A549 (cell line): ENCODE results near the gene ASAP2. TPM values are rescaled to one million over a fixed set of nuclear protein-coding genes. Genes with fewer than 3 reads are reported as not detected.

Experiments
- ATAC-seq, 2 experiments: fragments of 200-7000 bp in 1 of 2; fragments of >200 bp in 1 of 2; cut with Nextera tagmentation in 1 of 2; cut with Tn5 transposase in 1 of 2; 3 replicates each; pipeline versions ENCODE4 v1.8.0 to v1.9.1; 2018 to 2020; ENCODE audit warnings: mild to moderate bottlenecking in 1 of 2, moderate library complexity in 1 of 2
- CTCF ChIA-PET: fragments of 300-600 bp; sonication (Branson Sonifier 250); formaldehyde crosslinking; extraction: SDS; loops from one replicate; lab custom pipeline; 2021; ENCODE audit warnings: antibody characterized with exemption, inconsistent platforms; lab: Yijun Ruan, JAX
- POLR2A ChIA-PET: fragments of 350-600 bp; formaldehyde crosslinking; extraction: SDS; loops from one replicate; lab custom pipeline; 2021; ENCODE audit warnings: antibody characterized with exemption, inconsistent platforms; lab: Yijun Ruan, JAX
- DNase-seq, 2 experiments: peaks; one replicate each; pipeline versions ENCODE4 v3.0.0 to v3.0.0-alpha.2; 2011 to 2016; ENCODE audit warnings: low read depth in 1 of 2, low spot score in 1 of 2
- FAIRE-seq: peaks from 2 replicates; lab custom pipeline; 2011; peaks lifted over from hg19 to GRCh38; lab: Jason Lieb, UNC
- H3K27ac ChIP-seq, 2 experiments: fragments of >200 bp; sonication (Bioruptor Twin); formaldehyde crosslinking; 3 replicates each; pipeline ENCODE4 v1.5.1; 2016 to 2017
- H3K4me1 ChIP-seq: fragments of >200 bp; sonication (Bioruptor Twin); formaldehyde crosslinking; 3 replicates; pipeline ENCODE4 v1.6.1; 2016
- H3K4me2 ChIP-seq: fragments of >200 bp; sonication (Bioruptor Twin); formaldehyde crosslinking; 3 replicates; pipeline ENCODE4 v1.6.1; 2016
- H3K4me3 ChIP-seq: fragments of >200 bp; sonication (Bioruptor Twin); formaldehyde crosslinking; 3 replicates; pipeline ENCODE4 v1.5.1; 2016
- H3K9me3 ChIP-seq: fragments of >200 bp; sonication (Bioruptor Twin); formaldehyde crosslinking; 3 replicates; pipeline ENCODE4 v1.6.1; 2016
- CBX8 ChIP-seq: fragments of 200-600 bp; sonication (generic); IDR thresholded peaks from 2 replicates; pipeline ENCODE4 v1.6.1; 2016
- CEBPB ChIP-seq, 2 experiments: fragments of >200 bp in 1 of 2; sonication (Bioruptor Twin) in 1 of 2; formaldehyde crosslinking in 1 of 2; IDR thresholded peaks; 2 replicates each; pipeline ENCODE4 v1.6.1; 2012 to 2016
- EP300 ChIP-seq, 2 experiments: fragments of >200 bp; sonication (Bioruptor Twin); formaldehyde crosslinking; IDR thresholded peaks; 2 replicates in 1 of 2; 3 replicates in 1 of 2; pipeline ENCODE4 v1.6.1; 2016 to 2017
- HEYL ChIP-seq: fragments of 250-450 bp; sonication (Bioruptor Pico); IDR thresholded peaks from 2 replicates; pipeline ENCODE4 v1.8.0; 2021; ENCODE audit warnings: mild to moderate bottlenecking, moderate library complexity
- HOXB13 ChIP-seq: fragments of 250-450 bp; sonication (Bioruptor Pico); IDR thresholded peaks from 2 replicates; pipeline ENCODE4 v1.5.0; 2020; ENCODE audit warnings: low read depth, mild to moderate bottlenecking, moderate library complexity
- HOXB5 ChIP-seq: fragments of 250-450 bp; sonication (Bioruptor Pico); IDR thresholded peaks from 2 replicates; pipeline ENCODE4 v1.5.0; 2020; ENCODE audit warnings: mild to moderate bottlenecking, moderate library complexity
- KDM5A ChIP-seq: fragments of 200-600 bp; sonication (generic); IDR thresholded peaks from 2 replicates; pipeline ENCODE4 v1.6.1; 2016; ENCODE audit warnings: antibody characterized with exemption, mild to moderate bottlenecking
- MAFK ChIP-seq: fragments of 450-650 bp; IDR thresholded peaks from 2 replicates; pipeline ENCODE4 v1.6.1; 2014; ENCODE audit not compliant: partially characterized antibody
- MYC ChIP-seq: IDR thresholded peaks from 2 replicates; pipeline ENCODE4 v1.6.1; 2012; ENCODE audit warnings: mild to moderate bottlenecking, inconsistent platforms, low read length, improper control_type of control experiment, borderline replicate concordance
- NR3C1 ChIP-seq: fragments of >200 bp; sonication (Bioruptor Twin); formaldehyde crosslinking; IDR thresholded peaks from 3 replicates; pipeline ENCODE4 v1.6.1; 2017
- PHF8 ChIP-seq: fragments of 200-600 bp; sonication (generic); IDR thresholded peaks from 2 replicates; pipeline ENCODE4 v1.6.1; 2016; ENCODE audit warnings: low read depth, mild to moderate bottlenecking, antibody characterized with exemption, moderate library complexity, borderline replicate concordance
- POLR2A ChIP-seq: IDR thresholded peaks from 2 replicates; pipeline ENCODE4 v1.6.1; 2012; ENCODE audit warnings: mild to moderate bottlenecking, low read length
- POLR2AphosphoS2 ChIP-seq: conservative IDR thresholded peaks from 2 replicates; pipeline ENCODE4 v1.6.1; 2012; ENCODE audit warnings: low read length, improper control_type of control experiment, inconsistent platforms
- RARB ChIP-seq: fragments of 250-450 bp; sonication (Bioruptor Pico); IDR thresholded peaks from 2 replicates; pipeline ENCODE4 v1.8.0; 2021; ENCODE audit warnings: mild to moderate bottlenecking, moderate library complexity
- RFX5 ChIP-seq: fragments of 450-650 bp; IDR thresholded peaks from 2 replicates; pipeline ENCODE4 v1.7.1; 2014; ENCODE audit warnings: antibody characterized with exemption, mild to moderate bottlenecking, moderate library complexity
- SMC3 ChIP-seq: fragments of >200 bp; sonication (Bioruptor Twin); formaldehyde crosslinking; IDR thresholded peaks from 3 replicates; pipeline ENCODE4 v1.6.1; 2018; ENCODE audit warnings: inconsistent platforms
- SREBF2 ChIP-seq: fragments of 450-650 bp; IDR thresholded peaks from 2 replicates; pipeline ENCODE4 v1.6.1; 2014; ENCODE audit warnings: mild to moderate bottlenecking, moderate library complexity
- ZC3H11A ChIP-seq: fragments of 450-650 bp; IDR thresholded peaks from 2 replicates; pipeline ENCODE4 v1.6.1; 2014; ENCODE audit warnings: antibody characterized with exemption, mild to moderate bottlenecking
- ZFP36 ChIP-seq: fragments of 450-650 bp; IDR thresholded peaks from 2 replicates; pipeline ENCODE4 v1.6.1; 2014; ENCODE audit warnings: borderline replicate concordance; ENCODE audit not compliant: partially characterized antibody
- ZNF302 ChIP-seq: fragments of 250-450 bp; sonication (Bioruptor Pico); IDR thresholded peaks from 2 replicates; pipeline ENCODE4 v1.9.0; 2021; ENCODE audit warnings: inconsistent platforms, mild to moderate bottlenecking, moderate library complexity
- WGBS: methylation state at CpG from one replicate; pipeline ENCODE4 v1.1.6; 2017; ENCODE audit errors: missing lambda C conversion rate; 5-methylcytosine and 5-hydroxymethylcytosine counted together
- polyA plus RNA-seq, 4 experiments: library from polyadenylated mRNA; depleted of rRNA in 3 of 4; stranded (reverse); fragments of >200 nt; fragmentation: RNase III in 1 of 4; extraction: RNeasy Plus Mini Kit Qiagen cat#74134 plus additional on column Dnase treatment in 1 of 4; gene quantifications; 2 replicates in 3 of 4; 3 replicates in 1 of 4; pipeline ENCODE4 v1.2.3, GENCODE V29; 2011 to 2017
- TF ChIP-seq, protein P1 (sequence below): fragments of 250-450 bp; sonication (Bioruptor Pico); IDR thresholded peaks from 2 replicates; pipeline ENCODE4 v1.5.0; 2021; ENCODE audit warnings: mild to moderate bottlenecking, moderate library complexity, borderline replicate concordance
- TF ChIP-seq, protein P2 (sequence below): fragments of 200-600 bp; sonication (generic); IDR thresholded peaks from 2 replicates; pipeline ENCODE4 v1.6.1; 2016; ENCODE audit warnings: antibody characterized with exemption, mild to moderate bottlenecking, moderate library complexity
- TF ChIP-seq, protein P3 (sequence below): fragments of >200 bp; sonication (Bioruptor Twin); formaldehyde crosslinking; IDR thresholded peaks from 2 replicates; pipeline ENCODE4 v1.6.1; 2016

The ASAP2 gene
- polyA plus RNA-seq, 2 of the 4 experiments (the other 2 are of a cell fraction): 17.8 to 27.9 TPM

DNA sequence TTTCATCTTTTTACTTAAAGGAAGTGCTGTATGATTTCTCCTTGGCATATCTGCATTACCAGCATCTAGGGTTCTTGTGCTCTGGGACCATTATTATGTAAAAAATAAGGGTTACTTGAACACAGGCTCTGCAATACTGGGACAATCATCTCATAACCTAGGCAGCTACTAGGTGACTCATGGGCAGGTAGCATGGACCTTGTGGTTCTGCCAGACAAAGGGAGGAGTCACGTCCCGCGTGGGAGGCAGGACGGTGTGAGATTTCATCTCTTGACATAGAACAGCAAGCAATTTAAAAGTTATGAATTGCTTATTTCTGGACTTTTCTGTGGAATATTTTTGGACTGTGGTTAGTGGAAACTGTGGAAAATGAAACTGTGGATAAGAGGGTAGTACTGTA is 34.1 kb downstream of the ASAP2 start:
- H3K4me2 ChIP-seq: no peak overlapping the region
- 93% methylated on average over 4 of the region's 4 CpGs for WGBS
- DNase-seq: no peak
- H3K4me3 ChIP-seq: no peak overlapping the region
- no peaks in the 10 kb centered on the region for H3K9me3 ChIP-seq
- FAIRE-seq: no peak
- TF ChIP-seq NR3C1 (no peak), RFX5 (no peak), CBX8 (no peak), HOXB13 (no peak), ZNF302 (CRISPR knock-in tag) (no peak), SREBF2 (no peak), POLR2AphosphoS2 (no peak), ZC3H11A (no peak), HEYL (CRISPR knock-in tag) (no peak), EP300 (IDR thresholded peaks at IDR 0.05) (no peak), KDM5A (no peak), ZFP36 (no peak), HOXB5 (no peak)
- TF ChIP-seq, protein P1, sequence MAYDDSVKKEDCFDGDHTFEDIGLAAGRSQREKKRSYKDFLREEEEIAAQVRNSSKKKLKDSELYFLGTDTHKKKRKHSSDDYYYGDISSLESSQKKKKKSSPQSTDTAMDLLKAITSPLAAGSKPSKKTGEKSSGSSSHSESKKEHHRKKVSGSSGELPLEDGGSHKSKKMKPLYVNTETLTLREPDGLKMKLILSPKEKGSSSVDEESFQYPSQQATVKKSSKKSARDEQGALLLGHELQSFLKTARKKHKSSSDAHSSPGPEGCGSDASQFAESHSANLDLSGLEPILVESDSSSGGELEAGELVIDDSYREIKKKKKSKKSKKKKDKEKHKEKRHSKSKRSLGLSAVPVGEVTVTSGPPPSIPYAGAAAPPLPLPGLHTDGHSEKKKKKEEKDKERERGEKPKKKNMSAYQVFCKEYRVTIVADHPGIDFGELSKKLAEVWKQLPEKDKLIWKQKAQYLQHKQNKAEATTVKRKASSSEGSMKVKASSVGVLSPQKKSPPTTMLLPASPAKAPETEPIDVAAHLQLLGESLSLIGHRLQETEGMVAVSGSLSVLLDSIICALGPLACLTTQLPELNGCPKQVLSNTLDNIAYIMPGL (CRISPR knock-in tag): no peak
- no peak for ATAC-seq
- CTCF ChIA-PET: interaction anchor here (1.2 to 2.6 kb wide), 4 partner anchors 8 to 18 kb away, joined by 4 to 8 read pairs (median 5); no protein-coding TSS in a partner anchor
- no peak overlapping the region for H3K27ac ChIP-seq
- peaks cover 35% of the 10 kb centered on the region for H3K4me1 ChIP-seq
- POLR2A ChIA-PET: no interaction called here

DNA sequence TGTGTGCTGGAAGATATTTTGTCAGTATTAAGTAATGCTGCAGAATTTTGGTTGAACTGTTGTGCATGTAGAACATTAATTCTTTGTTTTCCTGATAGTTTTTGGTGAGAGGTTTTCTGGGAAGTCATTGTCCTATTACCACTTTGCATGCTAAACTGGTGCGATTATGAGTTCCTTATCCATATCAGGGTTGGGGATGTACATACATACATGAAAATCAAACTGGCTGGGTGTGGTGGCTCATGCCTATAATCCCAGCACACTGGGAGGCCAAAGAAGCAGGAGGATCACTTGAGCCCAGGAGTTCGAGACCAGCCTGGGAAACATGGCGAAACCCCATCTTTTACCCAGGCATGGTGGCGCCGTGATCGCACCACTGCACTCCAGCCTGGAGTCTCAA is 34.6 kb downstream of the ASAP2 start:
- DNase-seq: no peak
- FAIRE-seq: no peak
- TF ChIP-seq, protein P2, sequence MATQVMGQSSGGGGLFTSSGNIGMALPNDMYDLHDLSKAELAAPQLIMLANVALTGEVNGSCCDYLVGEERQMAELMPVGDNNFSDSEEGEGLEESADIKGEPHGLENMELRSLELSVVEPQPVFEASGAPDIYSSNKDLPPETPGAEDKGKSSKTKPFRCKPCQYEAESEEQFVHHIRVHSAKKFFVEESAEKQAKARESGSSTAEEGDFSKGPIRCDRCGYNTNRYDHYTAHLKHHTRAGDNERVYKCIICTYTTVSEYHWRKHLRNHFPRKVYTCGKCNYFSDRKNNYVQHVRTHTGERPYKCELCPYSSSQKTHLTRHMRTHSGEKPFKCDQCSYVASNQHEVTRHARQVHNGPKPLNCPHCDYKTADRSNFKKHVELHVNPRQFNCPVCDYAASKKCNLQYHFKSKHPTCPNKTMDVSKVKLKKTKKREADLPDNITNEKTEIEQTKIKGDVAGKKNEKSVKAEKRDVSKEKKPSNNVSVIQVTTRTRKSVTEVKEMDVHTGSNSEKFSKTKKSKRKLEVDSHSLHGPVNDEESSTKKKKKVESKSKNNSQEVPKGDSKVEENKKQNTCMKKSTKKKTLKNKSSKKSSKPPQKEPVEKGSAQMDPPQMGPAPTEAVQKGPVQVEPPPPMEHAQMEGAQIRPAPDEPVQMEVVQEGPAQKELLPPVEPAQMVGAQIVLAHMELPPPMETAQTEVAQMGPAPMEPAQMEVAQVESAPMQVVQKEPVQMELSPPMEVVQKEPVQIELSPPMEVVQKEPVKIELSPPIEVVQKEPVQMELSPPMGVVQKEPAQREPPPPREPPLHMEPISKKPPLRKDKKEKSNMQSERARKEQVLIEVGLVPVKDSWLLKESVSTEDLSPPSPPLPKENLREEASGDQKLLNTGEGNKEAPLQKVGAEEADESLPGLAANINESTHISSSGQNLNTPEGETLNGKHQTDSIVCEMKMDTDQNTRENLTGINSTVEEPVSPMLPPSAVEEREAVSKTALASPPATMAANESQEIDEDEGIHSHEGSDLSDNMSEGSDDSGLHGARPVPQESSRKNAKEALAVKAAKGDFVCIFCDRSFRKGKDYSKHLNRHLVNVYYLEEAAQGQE: no peak
- TF ChIP-seq CEBPB (IDR thresholded peaks at IDR 0.05) (no peak), POLR2A (no peak), RARB (no peak), MYC (no peak), MAFK (no peak), ZC3H11A (no peak), SMC3 (no peak), PHF8 (no peak)
- TF ChIP-seq, protein P3, sequence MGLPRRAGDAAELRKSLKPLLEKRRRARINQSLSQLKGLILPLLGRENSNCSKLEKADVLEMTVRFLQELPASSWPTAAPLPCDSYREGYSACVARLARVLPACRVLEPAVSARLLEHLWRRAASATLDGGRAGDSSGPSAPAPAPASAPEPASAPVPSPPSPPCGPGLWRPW: no peak
- Histone ChIP-seq H3K4me3 (no peak overlapping the region), H3K4me1 (peaks cover 35% of the 10 kb centered on the region), H3K27ac (no peak overlapping the region), H3K4me2 (no peak overlapping the region), H3K9me3 (no peaks in the 10 kb centered on the region)
- ChIA-PET POLR2A (no interaction called here), CTCF (interaction anchor here (0.9 to 2.6 kb wide), 3 partner anchors 11 to 36 kb away, joined by 3 to 5 read pairs (median 4); no protein-coding TSS in a partner anchor)
- ATAC-seq: no peak
- WGBS: 97% methylated on average over 6 of the region's 6 CpGs
